GM12878 (cell line): Measurements from ENCODE around the gene MAP3K4. TPM values are rescaled to one million over a fixed set of nuclear protein-coding genes. Genes with fewer than 3 reads are reported as not detected.

Source experiments
- ATAC-seq: fragments of 200-7000 bp; cut with Tn5 transposase; 3 replicates; pipeline ENCODE4 v1.9.1; 2020; ENCODE audit warnings: mild to moderate bottlenecking, moderate library complexity
- BruUV-seq: library from RNA; stranded (reverse); fragments of 400-500 nt; replicated peaks from 2 replicates; lab custom pipeline; 2021; lab: Mats Ljungman, UMichigan
- CTCF ChIA-PET: fragments of 300-600 bp; sonication (Branson Sonifier 250); formaldehyde crosslinking; extraction: SDS; loops from one replicate; lab custom pipeline; 2021; ENCODE audit warnings: inconsistent platforms; lab: Yijun Ruan, JAX
- POLR2A ChIA-PET: fragments of 350-600 bp; formaldehyde crosslinking; extraction: SDS; loops from one replicate; lab custom pipeline; 2021; ENCODE audit warnings: inconsistent platforms; lab: Charles Lee
- RAD21 ChIA-PET: fragments of 300-600 bp; sonication (Branson Sonifier 250); formaldehyde crosslinking; loops from one replicate; lab custom pipeline; 2023; ENCODE audit warnings: antibody characterized with exemption; ENCODE audit not compliant: unreplicated experiment; lab: Charles Lee
- SMC1A ChIA-PET: fragments of 300-600 bp; sonication (Branson Sonifier 250); formaldehyde crosslinking; loops from one replicate; lab custom pipeline; 2023; ENCODE audit not compliant: unreplicated experiment, uncharacterized antibody; lab: Charles Lee
- DNase-seq: peaks from one replicate; pipeline ENCODE4 v3.0.0-alpha.2; 2011; ENCODE audit warnings: low read depth, low spot score
- FAIRE-seq: peaks from 3 replicates; lab custom pipeline; 2011; peaks lifted over from hg19 to GRCh38; lab: Jason Lieb, UNC
- H2AFZ ChIP-seq: 2 replicates; pipeline ENCODE4 v1.6.0; 2011; ENCODE audit warnings: low read depth, low read length, control low read depth; ENCODE audit not compliant: control insufficient read depth
- H3K27ac ChIP-seq: 2 replicates; pipeline ENCODE4 v1.5.1; 2011; ENCODE audit warnings: control low read depth; ENCODE audit not compliant: control insufficient read depth, insufficient read depth
- H3K27me3 ChIP-seq, 2 experiments: replicated peaks in 1 of 2; 2 replicates each; pipeline versions ENCODE4 v1.6.0 to v1.6.1; 2011; ENCODE audit warnings: low read length in 1 of 2; ENCODE audit not compliant: control insufficient read depth in 2 of 2, insufficient read depth in 2 of 2
- H3K36me3 ChIP-seq, 2 experiments: 2 replicates each; pipeline ENCODE4 v1.5.1; 2011; ENCODE audit warnings: low read length in 1 of 2; ENCODE audit not compliant: control insufficient read depth in 2 of 2, insufficient read depth in 2 of 2
- H3K4me1 ChIP-seq: 2 replicates; pipeline ENCODE4 v1.6.1; 2011; ENCODE audit warnings: mild to moderate bottlenecking, low read length, moderate library complexity, mixed read lengths; ENCODE audit not compliant: control insufficient read depth, insufficient read depth
- H3K4me2 ChIP-seq: 2 replicates; pipeline ENCODE4 v1.6.0; 2011; ENCODE audit warnings: control low read depth; ENCODE audit not compliant: control insufficient read depth, insufficient read depth
- H3K4me3 ChIP-seq: fragments of 200-600 bp; sonication (generic); 2 replicates; pipeline ENCODE4 v1.5.1; 2016
- H3K79me2 ChIP-seq: 2 replicates; pipeline ENCODE4 v1.6.0; 2011; ENCODE audit warnings: low read length; ENCODE audit not compliant: control insufficient read depth, insufficient read depth
- H3K9ac ChIP-seq: 2 replicates; pipeline ENCODE4 v1.8.0; 2011; ENCODE audit warnings: low read length, control low read depth, mixed read lengths; ENCODE audit not compliant: control insufficient read depth, insufficient read depth
- H3K9me3 ChIP-seq: replicated peaks from 3 replicates; pipeline ENCODE4 v1.5.1; 2011; ENCODE audit warnings: mild to moderate bottlenecking, low read length; ENCODE audit not compliant: control insufficient read depth, insufficient read depth
- H4K20me1 ChIP-seq: 2 replicates; pipeline ENCODE4 v1.6.0; 2011; ENCODE audit not compliant: control insufficient read depth, insufficient read depth
- BRCA1 ChIP-seq: IDR thresholded peaks from 2 replicates; pipeline ENCODE4 v1.6.1; 2011; ENCODE audit warnings: low read depth, low read length, improper control_type of control experiment
- DPF2 ChIP-seq: fragments of 450-650 bp; IDR thresholded peaks from 2 replicates; pipeline ENCODE4 v1.6.1; 2017; ENCODE audit warnings: mild to moderate bottlenecking
- JUND ChIP-seq: IDR thresholded peaks from 2 replicates; pipeline ENCODE4 v1.6.1; 2012; ENCODE audit warnings: low read depth, mild to moderate bottlenecking, low read length, improper control_type of control experiment, moderate library complexity
- MYC ChIP-seq: IDR thresholded peaks from 2 replicates; pipeline ENCODE4 v1.6.1; 2011; ENCODE audit warnings: mild to moderate bottlenecking, low read length, moderate library complexity, inconsistent platforms; ENCODE audit not compliant: insufficient read depth, insufficient replicate concordance, insufficient read length, severe bottlenecking
- PAX5 ChIP-seq: IDR thresholded peaks from 2 replicates; pipeline ENCODE4 v1.6.1; 2011; ENCODE audit warnings: low read depth, low read length, borderline replicate concordance
- POLR2A ChIP-seq: IDR thresholded peaks from 2 replicates; pipeline ENCODE4 v1.6.1; 2011; ENCODE audit warnings: low read depth, mild to moderate bottlenecking, low read length
- POLR2AphosphoS2 ChIP-seq: IDR thresholded peaks from 2 replicates; pipeline ENCODE4 v1.6.1; 2011; ENCODE audit warnings: low read depth, mild to moderate bottlenecking, low read length, improper control_type of control experiment, moderate library complexity
- RB1 ChIP-seq: fragments of 450-650 bp; formaldehyde crosslinking; IDR thresholded peaks from 2 replicates; pipeline ENCODE4 v1.6.1; 2017; ENCODE audit warnings: mild to moderate bottlenecking, borderline replicate concordance
- RCOR1 ChIP-seq: conservative IDR thresholded peaks from 2 replicates; pipeline ENCODE4 v1.6.1; 2012; ENCODE audit warnings: low read depth, low read length, improper control_type of control experiment
- RUNX3 ChIP-seq: IDR thresholded peaks from 2 replicates; pipeline ENCODE4 v1.6.1; 2012; ENCODE audit warnings: low read length, inconsistent platforms
- SPI1 ChIP-seq: IDR thresholded peaks from 2 replicates; pipeline ENCODE4 v1.6.1; 2011; ENCODE audit warnings: low read depth, mild to moderate bottlenecking, low read length, moderate library complexity, borderline replicate concordance; ENCODE audit not compliant: insufficient read depth
- SRF ChIP-seq, 2 experiments: IDR thresholded peaks; 2 replicates each; pipeline ENCODE4 v1.6.1; 2011; ENCODE audit warnings: low read depth in 2 of 2, low read length in 2 of 2, mild to moderate bottlenecking in 1 of 2, moderate library complexity in 1 of 2
- SUPT20H ChIP-seq: IDR thresholded peaks from 2 replicates; pipeline ENCODE4 v1.6.1; 2011; ENCODE audit warnings: low read depth, mild to moderate bottlenecking, low read length, moderate library complexity, borderline replicate concordance; ENCODE audit not compliant: control insufficient read depth
- TCF3 ChIP-seq: IDR thresholded peaks from 2 replicates; pipeline ENCODE4 v1.6.1; 2012; ENCODE audit warnings: low read depth, mild to moderate bottlenecking, low read length, borderline replicate concordance; ENCODE audit not compliant: insufficient read depth
- YY1 ChIP-seq: IDR thresholded peaks from 2 replicates; pipeline ENCODE4 v1.6.1; 2011; ENCODE audit warnings: low read depth, mild to moderate bottlenecking, low read length
- ZNF217 ChIP-seq: fragments of 450-650 bp; IDR thresholded peaks from 2 replicates; pipeline ENCODE4 v1.6.1; 2017; ENCODE audit warnings: antibody characterized with exemption, mild to moderate bottlenecking
- ZNF622 ChIP-seq: fragments of 450-650 bp; IDR thresholded peaks from 2 replicates; pipeline ENCODE4 v1.6.1; 2017; ENCODE audit warnings: mild to moderate bottlenecking, inconsistent platforms
- WGBS: methylation state at CpG from one replicate; pipeline ENCODE4 v1.1.6; 2016; ENCODE audit warnings: low lambda C conversion rate; ENCODE audit not compliant: insufficient replicate concordance, insufficient coverage; ENCODE audit errors: missing lambda C conversion rate; 5-methylcytosine and 5-hydroxymethylcytosine counted together
- in situ Hi-C: fragments of 300-500 bp; cut with MboI; formaldehyde crosslinking; loops from 9 replicates; pipeline ENCODE4 v1.14.3; 2018; ENCODE audit warnings: mixed read lengths
- intact Hi-C: fragments of 100-400 bp; cut with micrococcal nuclease; formaldehyde crosslinking; loops from one replicate; pipeline ENCODE4 v1.14.2; 2022; ENCODE audit not compliant: unreplicated experiment
- polyA plus RNA-seq, 11 experiments: library from polyadenylated mRNA; depleted of rRNA in 4 of 11; unstranded in 6 of 11; stranded (reverse) in 5 of 11; fragments of >200 nt; fragmentation: Nextera tagmentation in 4 of 11; fragmentation: Illumina TruSeq in 1 of 11; extraction: Ambion mirVana in 4 of 11; extraction: Trizol in 1 of 11; gene quantifications; 1 replicate in 1 of 11; 2 replicates in 10 of 11; pipeline versions ENCODE4 v1.2.1 to v1.2.3, GENCODE V29; 2011 to 2016; ENCODE audit warnings: inconsistent platforms in 2 of 11, missing spikeins in 2 of 11, low read depth in 1 of 11
- total RNA-seq, 4 experiments: library from RNA; depleted of rRNA in 3 of 4; stranded (reverse); fragments of >200 nt in 3 of 4; fragmentation: Illumina TruSeq in 1 of 4; extraction: Trizol in 1 of 4; gene quantifications; 2 replicates each; pipeline versions ENCODE4 v1.2.1 to v1.2.3, GENCODE V29; 2013 to 2021
- TF ChIP-seq, protein P1 (sequence below): fragments of 450-650 bp; IDR thresholded peaks from 2 replicates; pipeline ENCODE4 v1.6.1; 2016; ENCODE audit warnings: mild to moderate bottlenecking, moderate library complexity, borderline replicate concordance

MAP3K4 gene
- total and polyA plus RNA-seq, 10 of the 15 experiments (the other 5 are each of a cell fraction or from before 2014, with no cell fraction given) = 14.0 to 44.5 (median 23.1) TPM

DNA sequence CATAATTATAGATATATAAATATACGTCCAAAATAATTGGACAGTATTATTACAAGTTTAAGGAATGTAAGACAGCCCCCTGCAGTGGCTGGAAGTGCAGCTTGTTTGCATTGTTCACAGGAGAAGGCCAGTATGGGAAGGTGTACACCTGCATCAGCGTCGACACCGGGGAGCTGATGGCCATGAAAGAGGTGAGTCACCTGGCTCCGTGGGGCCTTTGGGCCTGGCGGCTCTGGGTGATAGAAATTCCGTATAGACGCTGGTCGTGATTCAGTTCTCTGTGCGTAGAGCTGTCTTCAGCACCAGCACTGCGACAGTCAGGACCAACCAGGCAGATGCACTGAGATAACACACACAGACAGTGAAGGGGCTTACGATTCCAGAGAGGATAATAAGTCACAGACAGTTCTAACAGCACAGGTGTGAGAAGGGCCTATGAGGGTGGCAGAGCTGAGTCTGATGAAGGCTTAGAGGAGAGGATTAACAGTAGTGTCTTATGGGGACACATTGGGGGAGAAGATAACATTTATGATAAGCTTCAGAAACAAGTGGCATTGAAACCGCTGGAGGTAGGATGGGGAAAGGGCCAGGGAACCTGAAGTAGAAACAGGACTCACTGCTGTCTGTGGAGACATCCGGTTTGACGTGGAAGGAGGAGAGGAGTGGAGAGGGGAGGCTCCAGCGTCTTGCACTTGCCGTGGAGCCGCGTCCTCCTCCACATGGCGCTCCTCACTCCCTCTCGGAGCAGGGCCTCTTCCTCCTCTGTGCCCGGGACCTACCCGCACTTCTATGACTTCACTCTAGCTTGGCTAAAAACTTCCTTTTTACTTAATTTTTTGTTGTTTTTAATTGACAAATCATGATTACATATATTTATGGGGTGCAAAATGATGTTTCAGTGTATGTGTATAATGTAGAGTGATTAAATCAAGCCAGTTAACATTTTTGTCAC lies 116.5 kb downstream of the MAP3K4 start:
- Histone ChIP-seq H3K79me2 (no peaks in the 10 kb centered on the region), H4K20me1 (no peaks in the 10 kb centered on the region), H2AFZ (no peak overlapping the region), H3K4me2 (no peak overlapping the region), H3K9me3 (no peaks in the 10 kb centered on the region), H3K4me3 (no peak overlapping the region), H3K27me3 (no peaks in the 10 kb centered on the region), H3K4me1 (no peaks in the 10 kb centered on the region), H3K9ac (no peak overlapping the region), H3K36me3 (peaks cover 17 to 22% of the 10 kb centered on the region in 2 experiments; a peak in 3 of 4 replicates), H3K27ac (no peak overlapping the region)
- BruUV-seq = no TSS peak
- TF ChIP-seq SPI1 (no peak), YY1 (no peak), RUNX3 (no peak), SRF (IDR thresholded peaks at IDR 0.05; ENCODE audit: low read depth in 2 of 2, low read length in 2 of 2) (no peak), SUPT20H (no peak), MYC (no peak), POLR2AphosphoS2 (no peak), RCOR1 (no peak), DPF2 (no peak), RB1 (no peak), POLR2A (no peak), ZNF622 (no peak), PAX5 (no peak), TCF3 (no peak), BRCA1 (no peak), JUND (no peak), ZNF217 (no peak)
- TF ChIP-seq, protein P1, sequence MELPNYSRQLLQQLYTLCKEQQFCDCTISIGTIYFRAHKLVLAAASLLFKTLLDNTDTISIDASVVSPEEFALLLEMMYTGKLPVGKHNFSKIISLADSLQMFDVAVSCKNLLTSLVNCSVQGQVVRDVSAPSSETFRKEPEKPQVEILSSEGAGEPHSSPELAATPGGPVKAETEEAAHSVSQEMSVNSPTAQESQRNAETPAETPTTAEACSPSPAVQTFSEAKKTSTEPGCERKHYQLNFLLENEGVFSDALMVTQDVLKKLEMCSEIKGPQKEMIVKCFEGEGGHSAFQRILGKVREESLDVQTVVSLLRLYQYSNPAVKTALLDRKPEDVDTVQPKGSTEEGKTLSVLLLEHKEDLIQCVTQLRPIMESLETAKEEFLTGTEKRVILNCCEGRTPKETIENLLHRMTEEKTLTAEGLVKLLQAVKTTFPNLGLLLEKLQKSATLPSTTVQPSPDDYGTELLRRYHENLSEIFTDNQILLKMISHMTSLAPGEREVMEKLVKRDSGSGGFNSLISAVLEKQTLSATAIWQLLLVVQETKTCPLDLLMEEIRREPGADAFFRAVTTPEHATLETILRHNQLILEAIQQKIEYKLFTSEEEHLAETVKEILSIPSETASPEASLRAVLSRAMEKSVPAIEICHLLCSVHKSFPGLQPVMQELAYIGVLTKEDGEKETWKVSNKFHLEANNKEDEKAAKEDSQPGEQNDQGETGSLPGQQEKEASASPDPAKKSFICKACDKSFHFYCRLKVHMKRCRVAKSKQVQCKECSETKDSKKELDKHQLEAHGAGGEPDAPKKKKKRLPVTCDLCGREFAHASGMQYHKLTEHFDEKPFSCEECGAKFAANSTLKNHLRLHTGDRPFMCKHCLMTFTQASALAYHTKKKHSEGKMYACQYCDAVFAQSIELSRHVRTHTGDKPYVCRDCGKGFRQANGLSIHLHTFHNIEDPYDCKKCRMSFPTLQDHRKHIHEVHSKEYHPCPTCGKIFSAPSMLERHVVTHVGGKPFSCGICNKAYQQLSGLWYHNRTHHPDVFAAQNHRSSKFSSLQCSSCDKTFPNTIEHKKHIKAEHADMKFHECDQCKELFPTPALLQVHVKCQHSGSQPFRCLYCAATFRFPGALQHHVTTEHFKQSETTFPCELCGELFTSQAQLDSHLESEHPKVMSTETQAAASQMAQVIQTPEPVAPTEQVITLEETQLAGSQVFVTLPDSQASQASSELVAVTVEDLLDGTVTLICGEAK = no peak
- intact Hi-C loops (no loop called here), in situ Hi-C loops (no loop called here)
- no peak for DNase-seq
- no peak for ATAC-seq
- ChIA-PET RAD21 (no interaction called here), CTCF (no interaction called here), POLR2A (no interaction called here), SMC1A (interaction anchor here (1.1 kb wide), 1 partner anchor 20 kb away, joined by 3 read pairs; no protein-coding TSS in a partner anchor)
- no peak for FAIRE-seq
- 99% methylated on average over 23 of the region's 23 CpGs for WGBS
